Measurements from ENCODE around the gene SLFNL1.

The SLFNL1 gene

DNA sequence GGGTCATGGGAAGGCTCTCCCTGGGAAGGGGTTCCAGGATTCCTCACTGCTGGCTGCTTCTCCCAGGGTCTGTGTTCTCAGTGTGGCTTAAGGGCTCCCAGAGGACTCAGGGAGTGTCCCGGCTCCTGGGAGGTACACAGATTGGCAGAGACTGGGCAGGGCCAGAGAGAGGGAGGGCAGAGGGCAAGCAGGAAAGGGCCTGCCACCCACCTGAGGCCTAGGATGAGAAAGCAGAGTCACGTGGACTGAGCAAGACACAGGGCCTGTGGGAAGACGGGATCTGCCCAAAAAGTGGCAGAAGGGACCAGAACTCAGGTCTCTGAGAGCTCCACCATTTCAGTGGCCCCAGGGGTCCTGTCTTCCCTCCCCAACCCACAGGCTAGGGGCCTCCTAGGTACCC, 871 bp downstream of the SLFNL1 start:
- no peak overlapping the region for H3K4me3 ChIP-seq (ENCODE audit: low read depth, low read length)
- DNase-seq (ENCODE audit: low read depth): no peak
- TF ChIP-seq, protein P1, sequence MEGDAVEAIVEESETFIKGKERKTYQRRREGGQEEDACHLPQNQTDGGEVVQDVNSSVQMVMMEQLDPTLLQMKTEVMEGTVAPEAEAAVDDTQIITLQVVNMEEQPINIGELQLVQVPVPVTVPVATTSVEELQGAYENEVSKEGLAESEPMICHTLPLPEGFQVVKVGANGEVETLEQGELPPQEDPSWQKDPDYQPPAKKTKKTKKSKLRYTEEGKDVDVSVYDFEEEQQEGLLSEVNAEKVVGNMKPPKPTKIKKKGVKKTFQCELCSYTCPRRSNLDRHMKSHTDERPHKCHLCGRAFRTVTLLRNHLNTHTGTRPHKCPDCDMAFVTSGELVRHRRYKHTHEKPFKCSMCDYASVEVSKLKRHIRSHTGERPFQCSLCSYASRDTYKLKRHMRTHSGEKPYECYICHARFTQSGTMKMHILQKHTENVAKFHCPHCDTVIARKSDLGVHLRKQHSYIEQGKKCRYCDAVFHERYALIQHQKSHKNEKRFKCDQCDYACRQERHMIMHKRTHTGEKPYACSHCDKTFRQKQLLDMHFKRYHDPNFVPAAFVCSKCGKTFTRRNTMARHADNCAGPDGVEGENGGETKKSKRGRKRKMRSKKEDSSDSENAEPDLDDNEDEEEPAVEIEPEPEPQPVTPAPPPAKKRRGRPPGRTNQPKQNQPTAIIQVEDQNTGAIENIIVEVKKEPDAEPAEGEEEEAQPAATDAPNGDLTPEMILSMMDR (conservative IDR thresholded peaks at IDR 0.05; ENCODE audit: low read depth, low read length): no peak

- TF ChIP-seq, protein P1 (conservative IDR thresholded peaks at IDR 0.05; ENCODE audit: low read depth, low read length): no peak
These were observed 1.4 kb downstream of the SLFNL1 start for GRCh38 chr1:41020109-41020576.

GRCh38 chr1:41019353-41019745, 2.2 kb downstream of the SLFNL1 start:
- no peak for DNase-seq (ENCODE audit: low read depth)
- no peak overlapping the region for H3K4me3 ChIP-seq (ENCODE audit: low read depth, low read length)
- TF ChIP-seq, protein P1 (conservative IDR thresholded peaks at IDR 0.05; ENCODE audit: low read depth, low read length): no peak

More at GRCh38 chr1:41020109-41020576, 1.4 kb downstream of the SLFNL1 start:
- H3K4me3 ChIP-seq (ENCODE audit: low read depth, low read length): no peak overlapping the region
- no peak for DNase-seq (ENCODE audit: low read depth)

DNA sequence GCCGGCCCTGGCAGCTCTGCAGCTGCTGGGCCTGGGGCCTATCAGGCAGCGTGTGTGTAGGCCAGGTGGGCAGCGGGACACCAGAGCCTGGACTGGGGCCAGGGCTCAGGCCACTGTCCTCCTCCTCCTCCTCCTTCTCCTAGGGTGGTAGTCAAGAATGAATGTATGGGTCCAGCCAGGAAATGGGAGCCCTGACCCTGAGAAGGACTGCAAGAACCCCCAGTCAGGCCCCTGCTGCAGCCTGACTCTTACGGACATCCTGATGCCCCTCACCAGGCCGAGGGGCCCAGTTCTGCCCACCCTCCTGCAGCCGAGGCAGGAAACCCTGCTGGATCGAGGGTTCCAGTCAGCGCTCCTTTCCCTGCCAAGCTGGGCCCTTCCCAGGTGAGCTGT, 3.5 kb downstream of the SLFNL1 start:
- TF ChIP-seq, protein P1 (conservative IDR thresholded peaks at IDR 0.05; ENCODE audit: low read depth, low read length): no peak
- H3K4me3 ChIP-seq (ENCODE audit: low read depth, low read length): no peak overlapping the region
- DNase-seq (ENCODE audit: low read depth): no peak

DNA sequence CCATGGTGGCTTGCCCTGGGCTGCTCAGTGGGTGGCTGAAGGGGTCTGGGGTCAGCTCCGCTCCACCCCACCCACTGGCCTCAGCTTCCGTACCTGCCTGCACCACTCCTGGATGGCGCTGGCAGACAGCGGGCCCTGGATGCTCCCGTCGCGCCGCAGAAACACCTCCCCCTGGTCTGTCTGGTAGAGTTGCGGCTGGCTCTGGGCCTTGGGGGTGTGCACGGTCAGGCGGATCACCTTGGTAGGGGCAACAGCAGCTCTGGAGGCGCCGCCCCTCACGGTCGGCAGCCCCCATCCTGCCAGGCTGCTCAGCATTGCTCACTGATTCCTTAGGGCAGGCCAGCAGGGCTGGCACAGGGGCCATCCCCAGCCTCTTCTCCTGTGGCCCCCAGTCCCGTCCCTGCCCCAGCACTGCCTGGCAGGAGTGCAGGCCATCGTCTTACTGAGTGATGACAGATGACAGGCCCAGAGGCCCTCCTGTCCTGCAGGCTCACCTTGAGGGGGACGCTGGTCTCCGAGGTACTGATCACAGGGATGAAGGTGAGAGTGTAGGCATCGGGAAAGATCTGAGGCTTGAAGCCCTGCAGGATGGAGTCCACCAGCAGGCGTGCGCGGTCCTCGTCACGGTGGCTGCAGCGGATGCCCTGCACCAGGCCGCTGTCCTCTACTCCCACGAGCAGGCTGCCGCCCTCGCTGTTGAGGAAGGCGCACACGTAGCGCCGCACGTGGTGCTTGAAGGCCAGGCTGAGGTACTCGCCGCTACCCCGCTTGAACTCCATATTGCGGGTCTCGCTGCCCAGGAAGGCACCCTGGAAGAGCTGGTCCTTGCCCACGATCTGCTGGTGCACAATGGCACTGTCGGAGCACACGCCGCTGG, 4.1 kb downstream of the SLFNL1 start:
- no peak overlapping the region for H3K4me3 ChIP-seq (ENCODE audit: low read depth, low read length)
- no peak for DNase-seq (ENCODE audit: low read depth)
- TF ChIP-seq, protein P1 (conservative IDR thresholded peaks at IDR 0.05; ENCODE audit: low read depth, low read length): no peak

DNA sequence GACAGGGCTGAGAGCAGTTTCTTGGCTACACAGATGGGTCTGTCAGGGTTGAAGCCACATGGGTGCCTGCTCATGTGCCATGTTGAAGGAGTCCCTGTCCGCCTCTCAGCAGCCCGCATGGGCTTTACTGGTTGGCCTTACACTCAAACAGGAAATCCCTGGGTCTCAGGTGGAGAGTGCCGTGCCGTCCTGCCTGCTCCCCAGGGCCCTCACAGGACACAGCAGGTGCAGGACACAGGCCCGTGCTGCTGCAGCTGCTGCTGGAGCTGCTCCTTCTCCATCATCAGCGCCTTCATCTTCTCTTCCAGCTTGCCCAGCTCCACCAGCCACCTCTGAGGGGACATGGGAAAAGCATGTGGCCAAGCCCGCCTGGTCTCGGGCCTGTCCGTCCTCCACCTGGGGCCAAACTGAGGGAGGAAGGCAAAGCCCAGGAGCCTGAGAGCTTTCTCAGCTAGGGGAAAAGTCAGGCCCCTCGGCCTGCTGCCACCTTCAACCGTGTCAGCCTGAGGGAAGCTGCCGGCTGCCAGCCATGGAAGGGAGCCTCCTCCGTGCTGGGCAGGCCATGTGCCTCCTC, 5.5 kb downstream of the SLFNL1 start:
- DNase-seq (ENCODE audit: low read depth): no peak
- TF ChIP-seq, protein P1 (conservative IDR thresholded peaks at IDR 0.05; ENCODE audit: low read depth, low read length): no peak
- no peak overlapping the region for H3K4me3 ChIP-seq (ENCODE audit: low read depth, low read length)

Measured in choroid plexus epithelial cell (primary cell).